GM12873 (cell line): ENCODE measurements around the gene IGFLR1.

Source experiments
- CTCF ChIP-seq: IDR thresholded peaks from 2 replicates; pipeline ENCODE4 v1.5.1; 2012; ENCODE audit warnings: low read depth, mild to moderate bottlenecking, moderate library complexity, low read length, control low read depth; ENCODE audit not compliant: insufficient read depth; ENCODE audit errors: missing control alignments

IGFLR1 gene

GRCh38 chr19:35743640-35744429 lies 1.6 kb upstream of the IGFLR1 start:
- TF ChIP-seq CTCF = no peak

GRCh38 chr19:35741203-35741515 lies 1.1 kb downstream of the IGFLR1 start:
- TF ChIP-seq CTCF = peak; percentile 18

- no peak for TF ChIP-seq CTCF
Observed at GRCh38 chr19:35740423-35741202, 1.6 kb downstream of the IGFLR1 start.

- TF ChIP-seq CTCF = no peak
Observed at GRCh38 chr19:35740108-35740422, 2.2 kb downstream of the IGFLR1 start.

- no peak for TF ChIP-seq CTCF
Observed at GRCh38 chr19:35739275-35740107, 2.8 kb downstream of the IGFLR1 start.

GRCh38 chr19:35738887-35739229 lies 3.4 kb downstream of the IGFLR1 start:
- no peak for TF ChIP-seq CTCF
